WTC11 (cell line): Measurements from ENCODE around the gene CTDSPL. TPM values are rescaled to one million over a fixed set of nuclear protein-coding genes. Genes with fewer than 3 reads are reported as not detected.

Source experiments
- ATAC-seq: fragments of 200-7000 bp; cut with Tn5 transposase; 2 replicates; pipeline ENCODE4 v1.10.0; 2021; ENCODE audit warnings: mild to moderate bottlenecking, moderate library complexity
- CTCF ChIA-PET: fragments of 300-600 bp; sonication (Branson Sonifier 250); formaldehyde crosslinking; loops from one replicate; lab custom pipeline; 2021; ENCODE audit warnings: antibody characterized with exemption; lab: Charles Lee
- POLR2A ChIA-PET: fragments of 350-600 bp; sonication (Branson Sonifier 250); formaldehyde crosslinking; loops from one replicate; lab custom pipeline; 2021; ENCODE audit warnings: antibody characterized with exemption; lab: Charles Lee
- DNase-seq: peaks from one replicate; pipeline ENCODE4 v3.0.0; 2021; ENCODE audit warnings: low spot score
- H3K27ac Mint-ChIP-seq: 2 replicates; pipeline ENCODE4 v1.8.0; 2021; ENCODE audit warnings: mixed read lengths
- H3K27me3 Mint-ChIP-seq: 2 replicates; pipeline ENCODE4 v1.8.0; 2021; ENCODE audit warnings: low read depth, mild to moderate bottlenecking, moderate library complexity, mixed read lengths
- H3K36me3 Mint-ChIP-seq: 2 replicates; pipeline ENCODE4 v1.8.0; 2021; ENCODE audit warnings: mixed read lengths
- H3K4me1 Mint-ChIP-seq: 2 replicates; pipeline ENCODE4 v1.8.0; 2022; ENCODE audit warnings: mixed read lengths
- H3K4me3 Mint-ChIP-seq: 2 replicates; pipeline ENCODE4 v1.8.0; 2021; ENCODE audit warnings: mild to moderate bottlenecking, moderate library complexity, mixed read lengths
- H3K9me3 Mint-ChIP-seq: 2 replicates; pipeline ENCODE4 v1.8.0; 2021; ENCODE audit warnings: mixed read lengths
- CBFB ChIP-seq: sonication (generic); formaldehyde crosslinking; IDR thresholded peaks from 2 replicates; pipeline ENCODE4 v1.8.1; 2022; ENCODE audit warnings: mild to moderate bottlenecking, low read depth, missing genetic modification reagents
- CREM ChIP-seq: sonication (generic); formaldehyde crosslinking; IDR thresholded peaks from 2 replicates; pipeline ENCODE4 v1.8.1; 2022; ENCODE audit warnings: mild to moderate bottlenecking, missing genetic modification reagents, moderate library complexity
- ESRRA ChIP-seq: sonication (generic); formaldehyde crosslinking; IDR thresholded peaks from 2 replicates; pipeline ENCODE4 v1.8.1; 2022; ENCODE audit warnings: mild to moderate bottlenecking, missing genetic modification reagents, borderline replicate concordance
- ETV6 ChIP-seq: sonication (generic); formaldehyde crosslinking; IDR thresholded peaks from 2 replicates; pipeline ENCODE4 v1.8.1; 2022; ENCODE audit warnings: mild to moderate bottlenecking, missing genetic modification reagents
- FOXK1 ChIP-seq: sonication (generic); formaldehyde crosslinking; IDR thresholded peaks from 2 replicates; pipeline ENCODE4 v1.8.0; 2022; ENCODE audit warnings: mild to moderate bottlenecking, moderate library complexity, missing genetic modification reagents
- FOXP1 ChIP-seq: sonication (generic); formaldehyde crosslinking; IDR thresholded peaks from 2 replicates; pipeline ENCODE4 v1.8.0; 2022; ENCODE audit warnings: missing genetic modification reagents, mild to moderate bottlenecking, moderate library complexity, borderline replicate concordance
- JAZF1 ChIP-seq: fragments of 250-450 bp; sonication (Bioruptor Pico); IDR thresholded peaks from 2 replicates; pipeline ENCODE4 v1.9.0; 2021; ENCODE audit warnings: moderate library complexity, mild to moderate bottlenecking, inconsistent platforms
- NFE2L1 ChIP-seq: sonication (generic); formaldehyde crosslinking; IDR thresholded peaks from 2 replicates; pipeline ENCODE4 v1.8.1; 2023; ENCODE audit warnings: missing genetic modification reagents
- NR2C2 ChIP-seq: sonication (generic); formaldehyde crosslinking; IDR thresholded peaks from 2 replicates; pipeline ENCODE4 v1.8.0; 2022; ENCODE audit warnings: mild to moderate bottlenecking, missing genetic modification reagents
- TCF7 ChIP-seq: sonication (generic); formaldehyde crosslinking; IDR thresholded peaks from 2 replicates; pipeline ENCODE4 v1.8.0; 2022; ENCODE audit warnings: mild to moderate bottlenecking, low read depth, missing genetic modification reagents, moderate library complexity
- TEAD4 ChIP-seq: sonication (generic); formaldehyde crosslinking; IDR thresholded peaks from 2 replicates; pipeline ENCODE4 v1.8.0; 2022; ENCODE audit warnings: mild to moderate bottlenecking, missing genetic modification reagents
- ZNF317 ChIP-seq: sonication (generic); formaldehyde crosslinking; IDR thresholded peaks from 2 replicates; pipeline ENCODE4 v1.8.1; 2023; ENCODE audit warnings: low read depth, mild to moderate bottlenecking, moderate library complexity, missing genetic modification reagents, borderline replicate concordance
- ZNF423 ChIP-seq: fragments of 250-450 bp; sonication (Bioruptor Pico); IDR thresholded peaks from 2 replicates; pipeline ENCODE4 v2.1.2; 2022; ENCODE audit warnings: mild to moderate bottlenecking, moderate library complexity
- total RNA-seq: library from RNA; stranded (reverse); gene quantifications from 3 replicates; pipeline ENCODE4 v1.2.3, GENCODE V29; 2021
- TF ChIP-seq, protein P1 (sequence below): sonication (generic); formaldehyde crosslinking; IDR thresholded peaks from 2 replicates; pipeline ENCODE4 v1.8.0; 2023; ENCODE audit warnings: missing genetic modification reagents
- TF ChIP-seq, protein P2 (sequence below): sonication (generic); formaldehyde crosslinking; IDR thresholded peaks from 2 replicates; pipeline ENCODE4 v1.8.1; 2023; ENCODE audit warnings: mild to moderate bottlenecking, missing genetic modification reagents, moderate library complexity
- TF ChIP-seq, protein P3 (sequence below): sonication (generic); formaldehyde crosslinking; conservative IDR thresholded peaks from 2 replicates; pipeline ENCODE4 v1.8.1; 2022; ENCODE audit warnings: mild to moderate bottlenecking, missing genetic modification reagents
- TF ChIP-seq, protein P4 (sequence below): fragments of 250-450 bp; sonication (Bioruptor Pico); IDR thresholded peaks from 2 replicates; pipeline ENCODE4 v1.9.0; 2021; ENCODE audit warnings: mild to moderate bottlenecking, borderline replicate concordance
- TF ChIP-seq, protein P5 (sequence below): fragments of 250-450 bp; sonication (Bioruptor Pico); IDR thresholded peaks from 2 replicates; pipeline ENCODE4 v1.9.0; 2021; ENCODE audit warnings: mild to moderate bottlenecking

Gene CTDSPL
- total RNA-seq, 1 experiment from 2014 or later = 41.2 TPM

DNA sequence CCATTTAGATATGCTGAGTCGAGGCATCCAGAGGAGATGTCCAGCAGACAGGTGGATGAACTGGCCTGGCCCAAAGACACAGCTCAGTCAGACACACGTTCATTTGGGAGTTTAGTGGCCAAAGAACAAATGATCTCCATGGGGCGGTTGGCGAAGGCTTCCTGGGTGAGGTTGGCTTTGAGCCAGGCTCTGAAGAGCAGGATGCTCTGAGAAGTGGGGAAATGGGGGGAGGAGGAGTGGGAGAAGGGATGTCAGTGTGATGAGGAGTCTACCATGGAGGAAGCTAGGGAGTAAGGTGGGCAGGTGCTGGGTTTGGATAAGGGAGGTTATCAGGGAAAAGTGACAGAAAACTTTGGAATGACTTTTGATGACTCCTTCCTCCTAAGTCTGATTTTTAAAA lies 81.4 kb downstream of the CTDSPL start:
- DNase-seq (no peak), ATAC-seq (no peak)
- Mint-ChIP-seq H3K4me3 (no peak overlapping the region), H3K9me3 (no peaks in the 10 kb centered on the region), H3K27ac (no peak overlapping the region), H3K27me3 (no peaks in the 10 kb centered on the region), H3K4me1 (peaks cover 20% of the 10 kb centered on the region), H3K36me3 (no peaks in the 10 kb centered on the region)
- TF ChIP-seq FOXP1 (CRISPR knock-in tag) (no peak), NR2C2 (CRISPR knock-in tag) (no peak), CBFB (CRISPR knock-in tag) (no peak), JAZF1 (CRISPR knock-in tag) (no peak), FOXK1 (CRISPR knock-in tag) (no peak), ZNF423 (CRISPR knock-in tag) (no peak), CREM (CRISPR knock-in tag) (no peak), TEAD4 (CRISPR knock-in tag) (no peak), ZNF317 (CRISPR knock-in tag) (no peak), ESRRA (no peak), ETV6 (no peak), TCF7 (CRISPR knock-in tag) (no peak), NFE2L1 (CRISPR knock-in tag) (no peak)
- TF ChIP-seq, protein P1, sequence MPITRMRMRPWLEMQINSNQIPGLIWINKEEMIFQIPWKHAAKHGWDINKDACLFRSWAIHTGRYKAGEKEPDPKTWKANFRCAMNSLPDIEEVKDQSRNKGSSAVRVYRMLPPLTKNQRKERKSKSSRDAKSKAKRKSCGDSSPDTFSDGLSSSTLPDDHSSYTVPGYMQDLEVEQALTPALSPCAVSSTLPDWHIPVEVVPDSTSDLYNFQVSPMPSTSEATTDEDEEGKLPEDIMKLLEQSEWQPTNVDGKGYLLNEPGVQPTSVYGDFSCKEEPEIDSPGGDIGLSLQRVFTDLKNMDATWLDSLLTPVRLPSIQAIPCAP (CRISPR knock-in tag) = no peak
- TF ChIP-seq, protein P2, sequence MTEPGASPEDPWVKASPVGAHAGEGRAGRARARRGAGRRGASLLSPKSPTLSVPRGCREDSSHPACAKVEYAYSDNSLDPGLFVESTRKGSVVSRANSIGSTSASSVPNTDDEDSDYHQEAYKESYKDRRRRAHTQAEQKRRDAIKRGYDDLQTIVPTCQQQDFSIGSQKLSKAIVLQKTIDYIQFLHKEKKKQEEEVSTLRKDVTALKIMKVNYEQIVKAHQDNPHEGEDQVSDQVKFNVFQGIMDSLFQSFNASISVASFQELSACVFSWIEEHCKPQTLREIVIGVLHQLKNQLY (CRISPR knock-in tag) = no peak
- TF ChIP-seq, protein P3, sequence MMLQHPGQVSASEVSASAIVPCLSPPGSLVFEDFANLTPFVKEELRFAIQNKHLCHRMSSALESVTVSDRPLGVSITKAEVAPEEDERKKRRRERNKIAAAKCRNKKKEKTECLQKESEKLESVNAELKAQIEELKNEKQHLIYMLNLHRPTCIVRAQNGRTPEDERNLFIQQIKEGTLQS = no peak
- TF ChIP-seq, protein P4, sequence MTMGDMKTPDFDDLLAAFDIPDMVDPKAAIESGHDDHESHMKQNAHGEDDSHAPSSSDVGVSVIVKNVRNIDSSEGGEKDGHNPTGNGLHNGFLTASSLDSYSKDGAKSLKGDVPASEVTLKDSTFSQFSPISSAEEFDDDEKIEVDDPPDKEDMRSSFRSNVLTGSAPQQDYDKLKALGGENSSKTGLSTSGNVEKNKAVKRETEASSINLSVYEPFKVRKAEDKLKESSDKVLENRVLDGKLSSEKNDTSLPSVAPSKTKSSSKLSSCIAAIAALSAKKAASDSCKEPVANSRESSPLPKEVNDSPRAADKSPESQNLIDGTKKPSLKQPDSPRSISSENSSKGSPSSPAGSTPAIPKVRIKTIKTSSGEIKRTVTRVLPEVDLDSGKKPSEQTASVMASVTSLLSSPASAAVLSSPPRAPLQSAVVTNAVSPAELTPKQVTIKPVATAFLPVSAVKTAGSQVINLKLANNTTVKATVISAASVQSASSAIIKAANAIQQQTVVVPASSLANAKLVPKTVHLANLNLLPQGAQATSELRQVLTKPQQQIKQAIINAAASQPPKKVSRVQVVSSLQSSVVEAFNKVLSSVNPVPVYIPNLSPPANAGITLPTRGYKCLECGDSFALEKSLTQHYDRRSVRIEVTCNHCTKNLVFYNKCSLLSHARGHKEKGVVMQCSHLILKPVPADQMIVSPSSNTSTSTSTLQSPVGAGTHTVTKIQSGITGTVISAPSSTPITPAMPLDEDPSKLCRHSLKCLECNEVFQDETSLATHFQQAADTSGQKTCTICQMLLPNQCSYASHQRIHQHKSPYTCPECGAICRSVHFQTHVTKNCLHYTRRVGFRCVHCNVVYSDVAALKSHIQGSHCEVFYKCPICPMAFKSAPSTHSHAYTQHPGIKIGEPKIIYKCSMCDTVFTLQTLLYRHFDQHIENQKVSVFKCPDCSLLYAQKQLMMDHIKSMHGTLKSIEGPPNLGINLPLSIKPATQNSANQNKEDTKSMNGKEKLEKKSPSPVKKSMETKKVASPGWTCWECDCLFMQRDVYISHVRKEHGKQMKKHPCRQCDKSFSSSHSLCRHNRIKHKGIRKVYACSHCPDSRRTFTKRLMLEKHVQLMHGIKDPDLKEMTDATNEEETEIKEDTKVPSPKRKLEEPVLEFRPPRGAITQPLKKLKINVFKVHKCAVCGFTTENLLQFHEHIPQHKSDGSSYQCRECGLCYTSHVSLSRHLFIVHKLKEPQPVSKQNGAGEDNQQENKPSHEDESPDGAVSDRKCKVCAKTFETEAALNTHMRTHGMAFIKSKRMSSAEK (CRISPR knock-in tag) = no peak
- TF ChIP-seq, protein P5, sequence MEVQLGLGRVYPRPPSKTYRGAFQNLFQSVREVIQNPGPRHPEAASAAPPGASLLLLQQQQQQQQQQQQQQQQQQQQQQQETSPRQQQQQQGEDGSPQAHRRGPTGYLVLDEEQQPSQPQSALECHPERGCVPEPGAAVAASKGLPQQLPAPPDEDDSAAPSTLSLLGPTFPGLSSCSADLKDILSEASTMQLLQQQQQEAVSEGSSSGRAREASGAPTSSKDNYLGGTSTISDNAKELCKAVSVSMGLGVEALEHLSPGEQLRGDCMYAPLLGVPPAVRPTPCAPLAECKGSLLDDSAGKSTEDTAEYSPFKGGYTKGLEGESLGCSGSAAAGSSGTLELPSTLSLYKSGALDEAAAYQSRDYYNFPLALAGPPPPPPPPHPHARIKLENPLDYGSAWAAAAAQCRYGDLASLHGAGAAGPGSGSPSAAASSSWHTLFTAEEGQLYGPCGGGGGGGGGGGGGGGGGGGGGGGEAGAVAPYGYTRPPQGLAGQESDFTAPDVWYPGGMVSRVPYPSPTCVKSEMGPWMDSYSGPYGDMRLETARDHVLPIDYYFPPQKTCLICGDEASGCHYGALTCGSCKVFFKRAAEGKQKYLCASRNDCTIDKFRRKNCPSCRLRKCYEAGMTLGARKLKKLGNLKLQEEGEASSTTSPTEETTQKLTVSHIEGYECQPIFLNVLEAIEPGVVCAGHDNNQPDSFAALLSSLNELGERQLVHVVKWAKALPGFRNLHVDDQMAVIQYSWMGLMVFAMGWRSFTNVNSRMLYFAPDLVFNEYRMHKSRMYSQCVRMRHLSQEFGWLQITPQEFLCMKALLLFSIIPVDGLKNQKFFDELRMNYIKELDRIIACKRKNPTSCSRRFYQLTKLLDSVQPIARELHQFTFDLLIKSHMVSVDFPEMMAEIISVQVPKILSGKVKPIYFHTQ (CRISPR knock-in tag) = no peak
- ChIA-PET POLR2A (no interaction called here), CTCF (interaction anchor here (0.8 to 1.2 kb wide), 2 partner anchors 13 to 24 kb away, joined by 3 read pairs; no protein-coding TSS in a partner anchor)
